HUDEP-2 (cell line): ENCODE data around the gene F7.
"Not testable (repeated sequence)": the region's sequence is repeated elsewhere in the genome, so short reads cannot be mapped to it uniquely, and the experiment has no call there.

Experiments
- DNase-seq, 76 experiments: peaks; one replicate each; lab custom pipeline; 2025; ENCODE audit not compliant: unreplicated experiment in 76 of 76; lab: John Stamatoyannopoulos, UW

F7 gene

DNA sequence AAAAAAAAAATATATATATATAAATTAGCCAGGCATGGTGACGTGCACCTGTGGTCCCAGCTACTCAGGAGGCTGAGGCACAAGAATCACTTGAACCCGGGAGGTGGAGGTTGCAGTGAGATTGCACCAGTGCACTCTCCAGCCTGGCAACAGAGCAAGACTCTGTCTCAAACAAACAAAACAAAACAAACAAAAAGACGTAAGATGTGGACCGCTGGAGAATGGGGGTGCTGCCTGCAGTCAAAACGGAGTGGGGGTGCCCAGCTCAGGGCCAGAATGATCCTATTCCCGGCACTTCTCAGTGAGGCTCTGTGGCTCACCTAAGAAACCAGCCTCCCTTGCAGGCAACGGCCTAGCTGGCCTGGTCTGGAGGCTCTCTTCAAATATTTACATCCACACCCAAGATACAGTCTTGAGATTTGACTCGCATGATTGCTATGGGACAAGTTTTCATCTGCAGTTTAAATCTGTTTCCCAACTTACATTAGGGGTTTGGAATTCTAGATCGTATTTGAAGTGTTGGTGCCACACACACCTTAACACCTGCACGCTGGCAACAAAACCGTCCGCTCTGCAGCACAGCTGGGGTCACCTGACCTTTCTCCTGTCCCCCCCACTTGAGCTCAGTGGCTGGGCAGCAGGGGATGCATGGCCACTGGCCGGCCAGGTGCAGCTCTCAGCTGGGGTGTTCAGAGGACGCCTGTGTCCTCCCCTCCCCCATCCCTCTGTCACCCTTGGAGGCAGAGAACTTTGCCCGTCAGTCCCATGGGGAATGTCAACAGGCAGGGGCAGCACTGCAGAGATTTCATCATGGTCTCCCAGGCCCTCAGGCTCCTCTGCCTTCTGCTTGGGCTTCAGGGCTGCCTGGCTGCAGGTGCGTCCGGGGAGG, at the start of gene F7:
Gene F7 (plus strand): TSS at position 760 of the 889 bp plus-strand sequence. CDS start 51 bp downstream, at position 811.
- no peak for DNase-seq

DNA sequence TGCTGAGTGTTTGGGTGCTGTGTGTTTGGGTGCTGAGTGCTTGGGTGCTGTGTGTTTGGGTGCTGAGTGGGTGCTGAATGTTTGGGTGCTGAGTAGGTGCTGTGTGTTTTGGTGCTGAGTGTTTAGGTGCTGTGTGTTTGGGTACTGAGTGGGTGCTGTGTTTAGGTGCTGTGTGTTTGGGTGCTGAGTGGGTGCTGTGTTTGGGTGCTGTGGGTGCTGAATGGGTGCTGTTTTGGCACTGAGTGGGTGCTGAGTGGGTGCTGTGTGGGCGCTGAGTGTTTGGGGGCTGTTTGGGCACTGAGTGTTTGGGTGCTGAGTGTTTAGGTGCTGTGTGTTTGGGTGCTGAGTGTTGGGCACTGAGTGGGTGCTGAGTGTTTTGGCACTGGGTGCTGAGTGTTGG, 48.5 kb upstream of the F7 start:
- DNase-seq: no peak

DNA sequence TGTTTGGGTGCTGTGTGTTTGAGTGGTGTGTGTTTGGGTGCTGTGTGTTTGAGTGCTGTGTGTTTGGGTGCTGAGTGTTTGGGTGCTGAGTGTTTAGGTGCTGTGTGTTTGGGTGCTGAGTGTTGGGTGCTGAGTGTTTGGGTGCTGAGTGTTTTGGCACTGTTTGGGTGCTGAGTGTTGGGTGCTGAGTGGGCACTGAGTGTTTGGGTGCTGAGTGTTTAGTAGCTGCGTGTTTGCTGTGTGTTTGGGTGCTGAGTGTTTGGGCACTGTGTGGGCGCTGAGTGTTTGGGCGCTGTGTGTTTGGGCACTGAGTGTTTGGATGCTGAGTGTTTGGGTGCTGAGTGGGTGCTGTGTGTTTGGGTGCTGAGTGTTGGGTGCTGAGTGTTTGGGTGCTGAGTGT, 48.0 kb upstream of the F7 start:
- DNase-seq: not testable (repeated sequence)

DNA sequence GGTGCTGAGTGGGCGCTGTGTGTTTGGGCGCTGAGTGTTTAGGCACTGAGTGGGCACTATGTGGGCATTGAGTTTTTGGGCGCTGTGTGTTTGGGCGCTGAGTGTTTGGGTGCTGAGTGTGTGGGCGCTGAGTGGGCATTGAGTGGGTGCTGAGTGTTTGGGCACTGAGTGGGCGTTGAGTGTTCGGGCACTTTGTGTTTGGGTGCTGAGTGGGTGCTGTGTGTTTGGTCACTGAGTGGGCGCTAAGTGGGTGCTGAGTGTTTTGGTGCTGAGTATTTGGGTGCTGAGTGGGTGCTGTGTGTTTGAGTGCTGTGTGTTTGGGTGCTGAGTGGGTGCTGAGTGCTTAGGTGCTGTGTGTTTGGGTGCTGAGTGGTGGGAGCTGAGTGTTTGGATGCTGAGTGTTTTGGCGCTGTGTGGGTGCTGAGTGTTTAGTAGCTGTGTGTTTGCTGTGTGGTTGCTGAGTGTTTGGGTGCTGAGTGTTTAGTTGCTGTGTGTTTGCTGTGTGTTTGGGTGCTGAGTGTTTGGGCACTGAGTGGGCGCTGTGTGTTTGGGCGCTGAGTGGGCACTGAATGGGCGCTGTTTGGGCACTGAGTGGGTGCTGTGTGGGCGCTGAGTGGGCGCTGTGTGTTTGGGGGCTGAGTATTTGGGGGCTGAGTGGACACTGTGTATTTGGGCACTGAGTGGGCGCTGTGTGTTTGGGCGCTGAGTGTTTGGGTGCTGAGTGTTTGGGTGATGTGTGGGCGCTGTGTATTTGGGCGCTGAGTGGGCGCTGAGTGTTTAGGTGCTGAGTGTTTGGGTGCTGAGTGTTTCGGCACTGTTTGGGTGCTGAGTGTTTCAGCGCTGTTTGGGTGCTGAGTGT, 47.2 kb upstream of the F7 start:
- DNase-seq: no peak

DNA sequence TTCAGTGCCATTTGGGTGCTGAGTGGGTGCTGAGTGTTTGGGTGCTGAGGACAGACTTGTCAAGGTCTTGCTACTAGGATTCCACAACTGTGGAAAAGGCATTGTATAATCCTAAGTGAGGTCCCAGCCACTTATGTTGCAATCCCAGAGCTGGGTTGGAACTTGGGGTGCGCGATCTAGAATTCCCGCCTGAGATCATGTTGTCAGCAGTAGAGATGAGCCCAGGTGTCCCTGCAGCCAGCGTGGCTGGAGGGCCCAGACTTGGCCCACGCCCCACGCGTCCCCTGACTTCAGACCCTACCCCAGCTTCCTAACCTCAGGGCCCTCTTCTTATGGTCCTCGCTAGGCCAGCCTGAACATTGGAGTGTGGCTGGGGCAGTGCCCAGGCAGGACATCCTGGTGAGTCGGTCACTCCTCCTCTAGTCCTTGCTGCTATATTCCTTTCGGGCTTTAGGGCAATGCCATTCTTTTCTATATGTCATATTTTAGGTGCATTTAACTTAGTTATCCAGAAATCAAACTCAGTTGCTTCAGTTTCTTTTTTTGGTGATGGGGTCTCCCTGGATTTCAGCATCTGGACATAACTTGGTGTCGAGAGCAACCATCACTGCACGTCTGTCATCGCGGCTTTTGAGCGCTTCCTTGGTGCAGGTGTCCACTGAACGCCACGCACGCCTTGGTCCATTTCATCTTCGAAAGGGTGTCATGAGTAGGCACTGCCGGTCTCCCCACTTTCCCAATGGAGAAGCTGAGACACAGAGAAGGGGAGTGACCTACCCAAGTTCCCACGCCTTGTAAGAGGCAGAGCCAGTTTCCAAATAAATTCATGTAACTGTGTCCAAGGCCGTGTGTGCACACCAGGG, 46.4 kb upstream of the F7 start:
- no peak for DNase-seq

DNA sequence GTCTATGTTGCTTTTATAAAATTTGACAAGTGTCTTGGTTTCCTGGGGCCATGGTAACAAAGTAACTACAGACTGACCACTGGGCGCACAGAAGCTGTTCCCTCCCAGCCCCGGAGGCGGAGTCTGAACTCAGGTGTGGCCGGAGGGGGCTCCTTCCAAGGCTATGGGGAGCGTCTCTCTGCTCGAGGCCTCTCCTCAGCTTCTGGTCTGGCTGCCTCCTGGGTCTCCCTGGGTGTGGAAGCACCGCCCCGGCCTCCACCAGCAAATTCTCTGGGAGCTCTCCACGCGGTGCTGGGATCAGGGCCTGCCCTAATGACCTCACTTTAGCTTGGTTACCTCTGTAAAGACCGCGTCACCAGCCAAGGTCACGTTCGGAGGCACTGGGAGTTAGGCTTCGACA, 45.7 kb upstream of the F7 start:
- no peak for DNase-seq

GRCh38 chr13:113060557-113061270, 44.9 kb upstream of the F7 start:
- DNase-seq: no peak

GRCh38 chr13:113061271-113061625, 44.3 kb upstream of the F7 start:
- no peak for DNase-seq

DNA sequence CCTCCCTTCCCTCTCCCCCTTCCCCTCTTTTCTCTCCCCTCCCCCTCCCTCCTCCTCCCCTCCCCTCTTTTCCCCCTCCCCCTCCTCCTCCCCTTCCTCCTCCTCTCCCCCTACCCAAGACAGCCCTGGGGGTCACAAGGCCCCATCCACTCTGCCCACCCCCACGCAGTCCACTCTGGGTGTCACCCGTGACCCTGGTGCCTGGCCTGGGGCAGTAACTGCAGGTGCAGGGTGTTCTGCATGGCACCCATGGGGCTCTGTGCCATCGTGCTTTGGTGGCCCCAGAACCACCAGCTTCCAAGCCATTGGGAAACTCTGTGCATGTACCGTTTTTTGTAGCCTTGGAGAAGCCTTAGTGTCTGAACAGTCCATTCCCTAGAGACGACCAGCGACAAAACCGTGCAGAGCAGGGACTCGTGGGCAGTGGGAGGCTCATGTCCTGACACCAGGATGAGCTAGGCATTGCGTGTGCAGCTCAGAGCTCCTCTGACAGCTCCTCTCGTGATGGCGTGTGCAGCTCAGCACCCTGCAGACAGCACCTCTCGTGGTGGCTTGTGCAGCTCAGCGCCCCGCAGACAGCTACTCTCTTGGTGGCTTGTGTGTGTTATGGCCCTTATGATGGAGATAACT, 43.7 kb upstream of the F7 start:
- DNase-seq: no peak

- DNase-seq: no peak
Measured at GRCh38 chr13:113062691-113063090, 42.9 kb upstream of the F7 start.

DNA sequence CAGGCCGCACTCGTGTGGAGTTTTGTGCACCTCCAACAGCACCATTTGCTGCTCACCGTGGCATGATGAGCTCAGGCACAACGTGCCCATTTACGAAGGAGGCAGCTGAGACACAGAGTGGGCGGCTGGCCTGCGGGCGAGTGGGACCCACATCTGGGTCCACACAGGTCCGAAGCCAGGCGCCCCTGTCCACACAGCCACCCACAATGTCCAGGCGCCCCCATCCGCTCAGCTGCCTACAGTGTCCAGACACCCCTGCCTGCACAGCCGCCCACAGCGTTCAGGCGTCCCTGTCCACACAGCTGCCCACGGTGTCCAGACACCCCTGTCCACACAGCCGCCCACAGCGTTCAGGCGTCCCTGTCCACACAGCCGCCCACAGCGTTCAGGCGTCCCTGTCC, 42.5 kb upstream of the F7 start:
- no peak for DNase-seq

GRCh38 chr13:113064000-113064533, 41.5 kb upstream of the F7 start:
- DNase-seq: no peak

DNA sequence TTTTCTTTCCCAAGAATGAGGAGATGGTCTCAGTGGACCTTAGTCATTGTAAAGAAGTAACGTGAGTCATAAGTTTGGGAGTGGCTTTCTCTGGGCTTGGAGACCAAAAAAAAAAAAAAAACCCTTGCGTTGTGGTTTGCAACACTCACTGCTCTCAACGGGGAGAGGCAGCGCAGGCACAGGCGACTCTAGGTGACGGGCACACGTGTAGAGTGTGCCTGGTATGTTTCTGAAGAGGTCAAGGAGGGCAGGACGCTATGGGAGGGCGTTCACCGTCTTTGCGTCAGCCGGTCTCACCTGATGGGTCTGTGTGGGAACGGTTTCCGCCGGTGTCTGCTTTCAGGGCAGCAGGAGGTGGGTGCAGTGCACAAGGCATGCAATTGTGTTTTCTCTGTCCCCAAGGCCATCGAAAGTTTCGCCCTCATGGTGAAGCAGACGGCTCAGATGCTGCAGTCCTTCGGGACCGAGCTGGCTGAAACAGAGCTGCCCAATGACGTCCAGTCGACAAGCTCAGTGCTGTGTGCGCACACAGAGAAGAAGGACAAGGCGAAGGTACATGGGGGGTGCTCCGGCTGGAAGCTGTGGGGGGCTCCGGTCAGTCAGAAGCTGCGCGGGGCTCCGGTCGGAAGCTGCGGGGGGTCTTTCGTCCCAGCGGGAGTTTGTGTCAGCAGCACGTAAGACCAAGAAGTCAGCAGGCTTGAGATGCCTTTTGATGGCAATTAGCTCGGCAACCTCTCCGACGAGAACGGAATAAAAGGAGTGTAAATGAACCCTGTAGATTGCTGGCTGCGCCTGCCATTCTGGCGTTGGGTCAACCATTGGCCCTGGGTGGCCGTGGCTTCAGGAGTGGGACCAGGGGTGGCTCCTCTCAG, 40.8 kb upstream of the F7 start:
- no peak for DNase-seq

DNA sequence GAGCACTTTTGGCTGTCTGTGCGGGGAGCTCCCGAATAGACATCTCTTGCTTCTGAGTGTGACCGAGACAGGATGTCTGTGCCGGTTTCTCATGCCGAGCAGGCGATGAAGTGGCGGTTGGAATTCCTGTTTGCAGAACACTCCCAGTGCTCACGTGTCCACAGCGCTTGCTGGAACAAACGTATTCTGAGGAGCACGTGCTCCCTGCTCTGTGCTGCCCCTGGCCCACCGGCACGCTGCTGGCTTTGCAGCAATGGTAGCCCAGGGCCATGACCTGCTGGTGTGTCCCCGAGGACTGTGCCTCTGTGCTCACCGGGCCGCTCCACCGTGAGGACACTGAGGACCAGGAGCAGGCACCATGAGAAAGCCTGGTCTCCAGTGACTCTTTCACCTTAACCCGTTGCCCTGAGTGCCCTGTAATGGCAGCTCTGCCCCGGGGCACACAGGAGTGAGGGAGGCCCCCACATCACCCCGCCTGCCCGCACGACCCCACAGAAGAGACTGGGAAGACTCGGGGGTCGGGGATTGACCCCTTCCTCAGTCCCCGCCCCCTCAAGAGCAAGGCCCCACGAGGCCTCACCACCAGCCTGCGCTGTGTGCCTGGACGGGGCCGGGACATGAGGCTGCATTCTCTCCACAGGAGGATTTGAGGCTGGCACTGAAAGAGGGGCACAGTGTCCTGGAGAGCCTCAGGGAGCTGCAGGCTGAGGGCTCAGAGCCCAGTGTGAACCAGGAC, 40.0 kb upstream of the F7 start:
- no peak for DNase-seq

GRCh38 chr13:113066142-113066455, 39.5 kb upstream of the F7 start:
- no peak for DNase-seq

GRCh38 chr13:113066746-113067145, 38.8 kb upstream of the F7 start:
- no peak for DNase-seq

- no peak for DNase-seq
Measured at GRCh38 chr13:113069861-113070805, 35.5 kb upstream of the F7 start.
